Lower leg skin (tissue), 3 donors: ENCODE measurements around the gene HLA-DQA1.

Source experiments
- POLR2A ChIP-seq, 2 donors: fragments of 450-650 bp; IDR thresholded peaks; one replicate each; pipeline ENCODE4 v1.6.1; 2016 to 2017; ENCODE audit warnings: antibody characterized with exemption in 2 of 2, mild to moderate bottlenecking in 1 of 2, moderate library complexity in 1 of 2
- TF ChIP-seq, protein P1 (sequence below), 3 donors: fragments of 450-650 bp; IDR thresholded peaks; one replicate each; pipeline ENCODE4 v1.5.1; 2016; ENCODE audit warnings: antibody characterized with exemption in 3 of 3, mild to moderate bottlenecking in 3 of 3, moderate library complexity in 2 of 3

DNA sequence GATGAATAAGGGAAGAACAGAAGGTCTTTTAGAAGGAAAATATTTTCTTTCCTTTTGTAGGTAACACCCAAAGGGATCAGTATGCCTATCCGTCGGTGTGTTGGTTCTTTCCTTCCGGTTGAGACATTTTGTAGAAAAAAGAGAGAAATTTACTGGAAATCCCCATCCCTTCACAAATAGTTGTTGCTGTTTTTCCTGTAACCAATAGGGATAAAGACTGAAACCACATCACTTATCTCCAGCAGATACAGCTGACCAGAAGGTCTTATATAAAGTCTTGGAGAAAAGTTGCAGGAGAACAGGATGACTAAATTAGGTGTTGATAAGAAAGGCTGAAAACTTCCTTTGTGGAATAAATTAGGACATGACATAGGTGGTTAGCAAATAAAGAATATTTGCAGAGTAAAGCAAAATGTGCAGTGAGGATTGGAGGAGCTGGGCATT lies 32.8 kb upstream of the HLA-DQA1 start:
- TF ChIP-seq POLR2A (IDR thresholded peaks at IDR 0.05) = no peak
- TF ChIP-seq, protein P1, sequence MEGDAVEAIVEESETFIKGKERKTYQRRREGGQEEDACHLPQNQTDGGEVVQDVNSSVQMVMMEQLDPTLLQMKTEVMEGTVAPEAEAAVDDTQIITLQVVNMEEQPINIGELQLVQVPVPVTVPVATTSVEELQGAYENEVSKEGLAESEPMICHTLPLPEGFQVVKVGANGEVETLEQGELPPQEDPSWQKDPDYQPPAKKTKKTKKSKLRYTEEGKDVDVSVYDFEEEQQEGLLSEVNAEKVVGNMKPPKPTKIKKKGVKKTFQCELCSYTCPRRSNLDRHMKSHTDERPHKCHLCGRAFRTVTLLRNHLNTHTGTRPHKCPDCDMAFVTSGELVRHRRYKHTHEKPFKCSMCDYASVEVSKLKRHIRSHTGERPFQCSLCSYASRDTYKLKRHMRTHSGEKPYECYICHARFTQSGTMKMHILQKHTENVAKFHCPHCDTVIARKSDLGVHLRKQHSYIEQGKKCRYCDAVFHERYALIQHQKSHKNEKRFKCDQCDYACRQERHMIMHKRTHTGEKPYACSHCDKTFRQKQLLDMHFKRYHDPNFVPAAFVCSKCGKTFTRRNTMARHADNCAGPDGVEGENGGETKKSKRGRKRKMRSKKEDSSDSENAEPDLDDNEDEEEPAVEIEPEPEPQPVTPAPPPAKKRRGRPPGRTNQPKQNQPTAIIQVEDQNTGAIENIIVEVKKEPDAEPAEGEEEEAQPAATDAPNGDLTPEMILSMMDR (IDR thresholded peaks at IDR 0.05) = no peak
